ENCODE data around the gene GSTM2. TPM values are rescaled to one million over a fixed set of nuclear protein-coding genes. Genes with fewer than 3 reads are reported as not detected.
"Not testable (repeated sequence)": the region's sequence is repeated elsewhere in the genome, so short reads cannot be mapped to it uniquely, and the experiment has no call there.

Gene GSTM2
- total RNA-seq, 1 experiment from 2014 or later = 10.2 TPM

- no peaks in the 10 kb centered on the region for H3K4me1 ChIP-seq (ENCODE audit: control insufficient read depth, insufficient read depth, low read length)
- H3K4me3 ChIP-seq (ENCODE audit: low read depth in 2 of 2, low read length in 2 of 2) = peak overlapping the region; percentile 18 to 39
- DNase-seq (ENCODE audit: low read depth, low spot score) = no peak
- no peaks in the 10 kb centered on the region for H3K27me3 ChIP-seq (ENCODE audit: control insufficient read depth, insufficient read depth, low read length)
- ChIA-PET POLR2A (interaction anchor here (0.6 to 0.9 kb wide), 2 partner anchors 28 to 96 kb away, joined by 3 read pairs; no protein-coding TSS in a partner anchor), CTCF (no interaction called here)
- no TSS peak for BruUV-seq (replicated peaks)
- intact Hi-C loops (cut with micrococcal nuclease; ENCODE audit: unreplicated experiment) (no loop called here), in situ Hi-C loops (cut with HindIII; ENCODE audit: low pct_unique_long_range_greater_than_20kb, low sequenced_read_pairs) (no loop called here)
- ATAC-seq = peak; percentile 44
- no peak for TF ChIP-seq TCF7L2 (IDR thresholded peaks at IDR 0.05; ENCODE audit: low read depth, low read length)
- TF ChIP-seq SIN3A (IDR thresholded peaks at IDR 0.05; ENCODE audit: borderline replicate concordance, insufficient read depth, low read depth, low read length) = no peak
- TF ChIP-seq CTCF (IDR thresholded peaks at IDR 0.05) = no peak
- no peak for TF ChIP-seq POLR2AphosphoS5 (IDR thresholded peaks at IDR 0.05; ENCODE audit: low read depth, low read length)
- no peak for TF ChIP-seq REST (IDR thresholded peaks at IDR 0.05; ENCODE audit: insufficient read depth in 1 of 2, low read depth in 2 of 2, low read length in 1 of 2)
- H3K27ac ChIP-seq (ENCODE audit: low read length) = no peak overlapping the region
- H3K9me3 ChIP-seq (ENCODE audit: control insufficient read depth, insufficient read depth, low read depth, low read length) = no peaks in the 10 kb centered on the region
- no peaks in the 10 kb centered on the region for H3K36me3 ChIP-seq (ENCODE audit: control insufficient read depth, insufficient read depth, low read length)
Observed at GRCh38 chr1:109668123-109668775, 392 bp downstream of the GSTM2 start.

GRCh38 chr1:109669246-109669948 is 1.5 kb downstream of the GSTM2 start:
- ChIA-PET CTCF (no interaction called here), POLR2A (interaction anchor here (0.6 kb wide), 1 partner anchor 157 kb away, joined by 4 read pairs; no protein-coding TSS in a partner anchor)
- no peaks in the 10 kb centered on the region for H3K9me3 ChIP-seq (ENCODE audit: control insufficient read depth, insufficient read depth, low read depth, low read length)
- BruUV-seq (replicated peaks) = no TSS peak
- H3K36me3 ChIP-seq (ENCODE audit: control insufficient read depth, insufficient read depth, low read length) = no peaks in the 10 kb centered on the region
- intact Hi-C loops (cut with micrococcal nuclease; ENCODE audit: unreplicated experiment) = no loop called here
- H3K4me3 ChIP-seq (ENCODE audit: low read depth in 2 of 2, low read length in 2 of 2) = no peak overlapping the region
- TF ChIP-seq CTCF (IDR thresholded peaks at IDR 0.05) (no peak), SIN3A (IDR thresholded peaks at IDR 0.05; ENCODE audit: borderline replicate concordance, insufficient read depth, low read depth, low read length) (no peak), POLR2AphosphoS5 (IDR thresholded peaks at IDR 0.05; ENCODE audit: low read depth, low read length) (no peak), TCF7L2 (IDR thresholded peaks at IDR 0.05; ENCODE audit: low read depth, low read length) (no peak), REST (IDR thresholded peaks at IDR 0.05; ENCODE audit: insufficient read depth in 1 of 2, low read depth in 2 of 2, low read length in 1 of 2) (no peak)
- H3K4me1 ChIP-seq (ENCODE audit: control insufficient read depth, insufficient read depth, low read length) = no peaks in the 10 kb centered on the region
- in situ Hi-C loops (cut with HindIII; ENCODE audit: low pct_unique_long_range_greater_than_20kb, low sequenced_read_pairs) = no loop called here
- no peak for ATAC-seq
- H3K27ac ChIP-seq (ENCODE audit: low read length) = no peak overlapping the region
- H3K27me3 ChIP-seq (ENCODE audit: control insufficient read depth, insufficient read depth, low read length) = no peaks in the 10 kb centered on the region
- DNase-seq (ENCODE audit: low read depth, low spot score) = no peak

- H3K27me3 ChIP-seq (ENCODE audit: control insufficient read depth, insufficient read depth, low read length); intact Hi-C loops (cut with micrococcal nuclease; ENCODE audit: unreplicated experiment); CTCF ChIA-PET; H3K4me1 ChIP-seq (ENCODE audit: control insufficient read depth, insufficient read depth, low read length); H3K27ac ChIP-seq (ENCODE audit: low read length); ATAC-seq; H3K9me3 ChIP-seq (ENCODE audit: control insufficient read depth, insufficient read depth, low read depth, low read length); H3K4me3 ChIP-seq (ENCODE audit: low read depth in 2 of 2, low read length in 2 of 2); DNase-seq (ENCODE audit: low read depth, low spot score); H3K36me3 ChIP-seq (ENCODE audit: control insufficient read depth, insufficient read depth, low read length); BruUV-seq (replicated peaks); in situ Hi-C loops (cut with HindIII; ENCODE audit: low pct_unique_long_range_greater_than_20kb, low sequenced_read_pairs): not testable (repeated sequence)
- POLR2A ChIA-PET = interaction anchor here (0.6 kb wide), 1 partner anchor 157 kb away, joined by 4 read pairs; no protein-coding TSS in a partner anchor
Observed at GRCh38 chr1:109669949-109670302, 2.1 kb downstream of the GSTM2 start.

All from Panc1 (cell line).